GM18526 (cell line): ENCODE data around the gene IMPG2.

Experiments used
- POLR2A ChIP-seq: IDR thresholded peaks from 3 replicates; pipeline ENCODE4 v1.6.1; 2011; ENCODE audit not compliant: insufficient read length; ENCODE audit errors: extremely low read depth

IMPG2 gene

GRCh38 chr3:101259485-101260341 lies 60.7 kb downstream of the IMPG2 start:
- TF ChIP-seq POLR2A: no peak

- no peak for TF ChIP-seq POLR2A
Measured at GRCh38 chr3:101256511-101256910, 63.9 kb downstream of the IMPG2 start.

- no peak for TF ChIP-seq POLR2A
Measured at GRCh38 chr3:101255441-101255840, 64.9 kb downstream of the IMPG2 start.

GRCh38 chr3:101253396-101253795 lies 67.0 kb downstream of the IMPG2 start:
- no peak for TF ChIP-seq POLR2A

- TF ChIP-seq POLR2A: no peak
Measured at GRCh38 chr3:101252945-101253344, 67.4 kb downstream of the IMPG2 start.

GRCh38 chr3:101252307-101252706 lies 68.1 kb downstream of the IMPG2 start:
- no peak for TF ChIP-seq POLR2A

GRCh38 chr3:101251441-101251840 lies 68.9 kb downstream of the IMPG2 start:
- TF ChIP-seq POLR2A: no peak

GRCh38 chr3:101249522-101249921 lies 70.9 kb downstream of the IMPG2 start:
- no peak for TF ChIP-seq POLR2A

GRCh38 chr3:101248736-101249135 lies 71.6 kb downstream of the IMPG2 start:
- no peak for TF ChIP-seq POLR2A

- TF ChIP-seq POLR2A: no peak
Measured at GRCh38 chr3:101244212-101244575, 76.2 kb downstream of the IMPG2 start.

GRCh38 chr3:101243285-101244211 lies 76.8 kb downstream of the IMPG2 start:
- no peak for TF ChIP-seq POLR2A

- TF ChIP-seq POLR2A: no peak
Measured at GRCh38 chr3:101240719-101241399, 79.5 kb downstream of the IMPG2 start.

- no peak for TF ChIP-seq POLR2A
Measured at GRCh38 chr3:101235048-101235447, 85.3 kb downstream of the IMPG2 start.

GRCh38 chr3:101230618-101231017 lies 89.8 kb downstream of the IMPG2 start:
- TF ChIP-seq POLR2A: no peak

- TF ChIP-seq POLR2A: no peak
Measured at GRCh38 chr3:101229681-101230080, 90.7 kb downstream of the IMPG2 start.
